GM19240 (cell line): ENCODE data around the gene PEX5L.

Experiments
- DNase-seq: peaks from one replicate; pipeline ENCODE4 v3.0.0; 2011; ENCODE audit warnings: low spot score; ENCODE audit not compliant: insufficient read length

PEX5L gene

DNA sequence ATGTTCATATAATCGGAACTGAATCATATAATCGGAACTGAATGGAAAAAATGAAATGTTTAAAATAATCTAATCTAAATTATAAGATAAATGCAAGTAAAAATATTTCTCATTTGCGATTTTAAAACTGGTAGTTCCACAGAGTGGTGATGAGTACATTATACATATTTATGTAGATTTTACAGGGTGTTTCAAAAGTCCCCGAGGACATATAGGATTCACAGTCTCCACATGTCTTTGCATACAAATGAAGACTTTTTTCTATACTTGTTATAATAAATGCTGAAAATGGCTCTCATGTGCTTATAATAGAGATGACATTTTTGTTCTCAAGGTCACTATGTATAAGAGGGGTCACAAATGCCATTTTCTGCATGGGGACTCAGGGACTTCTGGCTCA lies 139.5 kb downstream of the PEX5L start:
- no peak for DNase-seq

DNA sequence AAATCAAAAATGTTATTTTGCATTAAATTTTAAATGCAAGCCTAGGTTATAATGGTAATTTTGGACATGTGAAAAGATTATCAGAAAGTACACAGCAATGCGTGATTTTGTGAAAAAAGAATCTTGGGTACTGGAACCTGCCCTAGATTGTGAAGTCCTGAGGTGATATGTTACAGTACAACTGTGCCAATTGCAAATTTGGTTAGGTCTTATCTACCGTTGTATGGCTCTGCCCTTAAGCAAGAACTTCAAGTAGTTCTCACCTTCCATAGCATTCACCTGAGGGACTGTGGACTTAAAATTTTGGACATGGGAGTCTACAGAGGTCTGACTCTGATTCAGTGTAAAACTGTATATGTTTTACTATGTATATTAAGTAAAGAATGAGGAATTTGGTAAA lies 140.2 kb downstream of the PEX5L start:
- no peak for DNase-seq

DNA sequence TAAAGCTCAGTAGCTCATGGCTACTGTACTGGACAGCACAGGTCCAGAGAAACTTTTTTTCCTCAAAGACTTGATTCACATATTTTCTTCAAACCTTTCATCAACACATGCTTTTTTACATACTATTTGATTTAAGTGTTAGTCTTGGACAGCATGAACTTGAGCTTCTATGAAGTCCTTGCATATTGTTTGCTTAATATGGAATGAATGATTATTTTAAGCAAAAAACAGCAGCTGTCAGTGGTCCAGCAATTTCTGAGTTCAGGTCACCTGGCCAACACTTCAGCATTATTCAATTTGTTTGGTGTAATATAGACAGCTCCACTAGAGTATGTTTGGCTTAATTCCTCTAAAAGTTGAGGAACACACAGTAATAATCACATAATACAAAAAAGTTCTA lies 141.4 kb downstream of the PEX5L start:
- no peak for DNase-seq

DNA sequence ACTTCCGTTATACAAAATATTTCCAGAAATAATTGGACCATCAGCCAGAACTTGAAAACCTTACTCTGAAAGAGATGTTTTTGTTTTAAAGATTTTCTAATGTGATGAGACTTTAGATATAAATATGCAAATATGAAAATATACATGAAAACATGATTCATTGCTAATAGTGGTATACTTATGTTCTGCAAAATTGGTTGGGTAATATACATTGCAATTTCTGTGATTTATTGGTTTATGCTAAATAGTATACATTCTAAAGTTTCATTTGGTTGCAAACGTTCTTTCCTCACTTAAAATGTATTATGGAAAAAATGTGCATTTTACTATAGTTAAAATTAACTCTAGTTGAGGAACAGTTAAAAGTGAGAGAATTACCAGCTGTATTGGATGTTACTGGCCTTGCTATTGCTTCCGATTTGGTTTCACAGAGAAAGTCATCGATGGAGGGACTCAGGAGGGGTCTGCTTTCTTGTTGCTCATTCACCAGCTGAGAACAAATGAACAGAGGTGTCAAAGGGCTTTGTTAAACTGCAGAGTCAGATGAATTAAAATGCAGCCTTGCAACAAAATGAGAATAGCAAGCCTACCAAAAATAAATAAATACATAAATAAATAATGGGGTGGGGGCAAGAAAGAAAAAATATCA lies 149.3 kb downstream of the PEX5L start:
- DNase-seq = no peak

DNA sequence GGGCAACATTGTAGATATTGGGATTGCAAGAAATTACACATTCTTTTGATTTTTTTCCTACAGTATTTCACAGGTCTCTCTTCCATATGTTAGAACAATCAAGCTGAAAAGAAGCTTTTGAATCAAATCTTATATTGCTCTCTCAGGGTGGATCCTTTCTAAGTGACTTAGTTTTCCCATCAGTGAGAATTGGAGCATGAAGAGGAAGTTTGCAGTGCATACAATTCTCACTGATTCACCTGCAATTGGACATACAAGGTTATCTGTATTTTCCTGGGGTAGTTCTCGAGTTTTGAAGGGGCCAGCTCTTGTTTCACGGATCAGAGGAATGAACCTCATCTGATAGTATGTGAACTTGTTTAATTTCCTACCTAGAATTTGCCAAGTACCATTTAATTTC lies 150.8 kb downstream of the PEX5L start:
- DNase-seq = no peak

DNA sequence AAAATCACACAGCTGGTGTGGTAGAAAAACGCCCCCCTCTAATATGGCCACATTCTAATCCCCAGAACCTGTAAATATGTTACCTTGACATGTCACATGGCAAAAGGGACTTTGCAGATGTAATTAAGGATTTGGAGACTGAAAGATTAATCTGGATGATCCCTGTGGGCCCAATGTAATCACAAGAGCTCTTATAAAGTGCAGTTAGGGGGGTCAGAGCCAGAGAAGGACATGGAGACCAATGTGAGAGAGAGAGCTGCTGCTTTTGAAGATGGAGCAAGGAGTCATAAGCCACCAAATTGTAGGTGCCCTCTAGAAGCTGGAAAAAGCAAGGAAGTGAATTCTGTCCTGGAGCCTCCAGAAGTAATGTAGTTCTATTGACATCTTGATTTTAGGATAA lies 152.6 kb downstream of the PEX5L start:
- no peak for DNase-seq

DNA sequence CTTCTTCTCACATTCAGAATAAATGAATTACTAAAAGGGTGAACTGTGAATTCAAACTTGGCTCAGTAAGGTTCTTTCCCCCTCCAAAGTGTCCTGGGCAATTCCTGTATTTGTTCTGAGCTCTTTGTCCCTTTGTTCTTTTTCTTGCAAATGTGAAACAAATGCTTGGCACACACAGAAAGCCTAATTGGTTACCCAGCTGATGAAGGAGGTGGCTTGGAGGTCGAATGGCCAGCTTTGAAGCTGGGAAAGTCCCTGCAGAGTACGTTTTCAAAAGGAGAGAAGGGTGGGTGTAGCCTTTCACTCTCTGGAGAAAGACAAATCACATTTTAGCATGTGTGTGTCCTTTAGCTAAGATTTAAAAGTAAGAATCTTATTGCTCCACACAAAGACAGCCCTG lies 154.4 kb downstream of the PEX5L start:
- DNase-seq = peak; percentile 21

DNA sequence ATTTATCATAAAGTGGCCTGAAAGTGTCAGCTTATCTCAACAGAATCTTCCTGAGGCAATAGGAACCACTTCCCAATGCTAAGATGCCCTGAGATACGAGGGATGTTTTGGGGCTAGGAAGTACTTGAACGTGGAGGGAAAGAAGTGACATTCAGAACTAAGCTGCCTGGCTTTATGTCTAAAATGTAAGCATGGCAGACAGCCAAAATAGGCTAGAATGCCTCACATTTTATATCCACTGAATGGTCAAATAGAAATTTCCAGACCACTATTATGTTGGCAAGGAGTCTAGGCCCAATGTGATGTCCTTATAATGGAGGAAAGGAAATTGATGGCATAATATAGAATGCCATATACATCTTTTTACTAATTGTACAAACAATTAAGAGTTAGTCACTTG lies 154.9 kb downstream of the PEX5L start:
- DNase-seq = no peak

DNA sequence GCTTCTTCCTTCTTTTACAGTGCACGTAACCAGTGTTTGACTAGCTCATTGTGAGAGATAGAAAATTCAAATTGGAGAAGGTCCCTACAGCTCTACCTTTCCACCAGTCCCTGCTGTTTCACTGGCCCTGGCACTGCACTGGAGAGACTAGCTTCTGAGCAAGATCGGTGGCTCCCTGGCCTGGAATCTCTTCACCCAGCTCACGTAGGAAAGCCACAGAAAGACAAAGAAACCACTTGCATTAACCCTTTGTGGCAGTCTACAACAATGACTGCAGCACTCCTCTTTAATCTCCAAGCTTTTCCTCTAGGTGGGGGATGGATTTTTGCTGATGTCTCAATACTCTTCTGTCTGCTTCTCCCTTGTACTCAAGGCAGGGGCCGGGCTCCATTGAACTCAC lies 155.9 kb downstream of the PEX5L start:
- no peak for DNase-seq

DNA sequence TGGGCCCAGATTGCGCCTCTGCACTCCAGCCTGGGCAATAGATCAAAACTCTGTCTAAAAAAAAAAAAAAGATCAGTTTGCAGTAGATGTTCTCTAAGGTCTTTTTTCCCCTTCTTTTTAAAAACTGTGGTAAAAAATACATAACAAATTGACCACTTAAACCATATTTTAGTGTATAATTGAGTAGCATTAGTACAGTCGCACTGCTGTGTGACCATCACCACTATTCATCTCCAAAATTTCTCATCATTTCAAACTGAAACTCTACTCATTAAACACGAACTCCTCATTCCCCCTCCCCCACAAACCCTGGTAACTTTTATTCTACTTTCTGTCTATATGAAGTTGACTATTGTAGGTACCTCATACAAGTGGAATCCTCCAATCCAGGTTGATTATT lies 160.3 kb downstream of the PEX5L start:
- no peak for DNase-seq

DNA sequence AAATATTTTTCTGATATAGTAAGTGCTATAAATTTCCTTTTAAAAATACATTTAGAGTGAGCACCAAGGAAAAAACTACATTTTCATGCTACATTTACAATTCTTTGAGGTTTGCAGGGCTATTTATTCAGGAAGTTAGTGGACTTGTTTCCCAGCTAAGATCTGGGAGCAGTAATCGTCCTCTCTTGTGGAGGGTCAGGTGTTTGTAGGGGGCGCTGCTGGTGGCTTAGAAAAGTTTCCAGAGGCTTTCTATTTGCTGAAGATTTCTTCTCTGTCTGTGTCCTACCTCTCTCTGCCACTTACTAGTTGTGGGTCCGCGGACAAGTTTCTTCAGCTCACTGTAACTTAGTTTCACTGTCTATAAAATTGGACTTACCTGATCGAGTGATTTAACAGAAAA lies 163.9 kb downstream of the PEX5L start:
- DNase-seq = no peak

DNA sequence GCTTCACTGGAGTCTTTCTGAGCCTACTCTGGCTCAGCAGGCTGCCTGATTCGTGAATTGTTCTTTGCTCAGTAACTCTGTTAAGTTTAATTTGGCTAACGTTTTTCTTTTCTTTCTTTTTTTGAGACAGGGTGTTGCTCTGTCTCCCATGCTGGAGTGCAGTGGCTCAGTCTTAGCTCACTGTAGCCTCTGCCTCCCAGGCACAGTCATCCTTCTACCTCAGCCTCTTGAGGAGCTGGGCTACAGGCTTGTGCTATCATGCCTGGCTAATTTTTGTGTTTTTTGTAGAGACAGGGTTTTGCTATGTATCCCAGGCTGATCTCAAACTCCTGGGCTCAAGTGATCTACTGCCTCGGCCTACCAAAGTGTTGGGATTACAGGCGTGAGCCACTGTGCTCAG lies 165.0 kb downstream of the PEX5L start:
- DNase-seq = no peak

DNA sequence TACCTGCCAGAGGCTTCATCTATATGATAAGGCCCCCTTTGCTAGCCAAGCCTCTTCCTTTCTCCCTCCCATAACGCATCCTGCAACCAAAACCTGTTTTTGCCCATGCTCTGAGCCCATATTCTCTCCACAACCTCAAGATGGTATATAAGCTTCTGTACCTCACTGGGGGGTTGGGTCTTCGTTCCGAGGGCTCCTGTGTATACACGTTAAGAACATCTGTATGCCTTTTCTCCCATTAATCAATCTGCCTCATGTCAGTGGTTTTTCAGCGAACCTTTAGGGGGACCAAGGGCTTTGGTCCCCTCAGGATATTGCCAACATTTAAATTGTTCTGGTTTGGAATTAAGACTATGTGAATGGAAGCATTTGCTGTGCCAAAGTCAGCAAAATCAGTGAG lies 168.0 kb downstream of the PEX5L start:
- DNase-seq = no peak

DNA sequence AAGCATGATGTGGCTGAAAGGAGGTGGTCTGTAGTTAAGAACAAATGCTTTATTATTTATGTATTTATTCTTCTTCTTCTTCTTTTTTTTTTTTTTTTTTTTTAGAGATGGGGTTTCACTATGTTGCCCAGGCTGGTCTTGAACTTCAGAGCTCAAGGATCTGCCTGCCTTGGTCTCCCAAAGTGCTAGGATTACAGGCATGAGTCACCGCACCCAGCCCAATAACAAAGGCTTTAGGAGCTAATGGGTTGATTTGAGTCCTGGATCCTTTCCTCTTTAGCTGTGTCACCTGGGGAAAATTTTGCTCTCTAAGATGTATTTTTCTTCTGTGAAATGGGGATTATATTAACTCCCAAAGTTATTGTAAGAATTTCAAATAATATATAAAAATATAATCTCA lies 168.8 kb downstream of the PEX5L start:
- no peak for DNase-seq

DNA sequence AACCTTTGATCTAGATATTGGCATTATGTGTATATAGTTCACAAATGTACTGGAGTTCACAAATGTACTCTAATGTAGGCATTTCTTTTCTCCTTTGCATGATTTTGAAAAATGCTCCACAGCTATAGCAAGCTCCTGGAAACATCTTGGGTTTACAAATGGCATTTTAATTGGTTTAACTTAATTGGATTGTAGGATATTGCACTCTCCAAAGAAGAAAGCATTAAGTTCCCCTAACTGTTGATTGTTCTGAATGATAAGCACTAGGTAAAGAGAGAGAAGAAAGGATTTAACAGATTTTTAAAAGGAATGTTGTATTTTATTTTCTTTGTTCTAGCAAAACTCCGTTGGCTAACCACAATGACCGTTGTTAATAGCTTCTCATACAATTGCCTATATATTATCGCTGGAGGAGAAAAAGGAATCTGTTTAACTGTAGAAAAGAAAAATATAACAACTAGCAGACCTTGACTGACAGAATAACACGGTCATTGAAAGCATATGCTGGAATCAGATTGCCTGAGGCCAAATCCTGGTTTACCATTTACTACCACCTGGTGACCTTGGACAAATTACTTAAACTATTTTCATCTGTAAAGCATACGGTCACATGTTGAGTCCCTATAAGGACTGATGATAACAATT lies 170.8 kb downstream of the PEX5L start:
- DNase-seq = no peak

DNA sequence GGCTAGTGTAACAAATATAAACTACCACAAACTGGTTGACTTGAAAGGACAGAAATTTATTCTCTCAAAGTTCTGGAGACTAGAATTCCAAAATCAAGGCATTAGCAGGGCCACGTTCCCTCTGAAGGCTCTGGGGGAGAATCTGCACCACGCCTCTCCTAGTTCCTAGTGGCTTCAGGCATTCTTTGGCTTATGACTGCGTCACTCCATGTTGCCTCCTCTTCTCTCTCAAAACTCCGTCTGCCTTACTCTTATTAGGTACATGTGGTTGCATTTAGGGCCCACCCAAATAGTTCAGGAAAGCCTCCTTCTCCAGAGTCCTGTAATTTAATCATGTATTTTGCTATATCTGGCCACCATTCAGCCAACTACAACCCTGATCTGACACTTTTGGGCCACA lies 174.8 kb downstream of the PEX5L start:
- no peak for DNase-seq

DNA sequence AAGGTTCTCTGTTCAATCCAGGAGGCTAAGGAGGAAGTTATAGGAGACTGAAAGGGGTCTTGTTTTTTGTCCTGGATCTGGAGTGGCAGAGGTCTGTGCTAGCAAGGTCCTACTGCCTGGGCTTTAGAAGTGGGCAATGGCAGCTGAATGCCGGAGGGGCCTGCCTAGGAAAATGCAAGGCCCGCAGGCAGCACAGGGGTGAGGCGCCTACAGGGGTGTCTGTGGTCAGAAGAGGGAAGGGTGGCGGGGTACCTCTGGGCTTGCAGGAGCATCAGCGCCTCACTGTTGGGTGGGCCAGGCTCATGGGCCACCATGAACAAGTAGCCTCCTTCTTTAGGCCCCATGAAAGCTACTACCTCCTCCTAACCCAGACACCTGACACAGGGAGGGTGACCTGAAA lies 175.4 kb downstream of the PEX5L start:
- no peak for DNase-seq

DNA sequence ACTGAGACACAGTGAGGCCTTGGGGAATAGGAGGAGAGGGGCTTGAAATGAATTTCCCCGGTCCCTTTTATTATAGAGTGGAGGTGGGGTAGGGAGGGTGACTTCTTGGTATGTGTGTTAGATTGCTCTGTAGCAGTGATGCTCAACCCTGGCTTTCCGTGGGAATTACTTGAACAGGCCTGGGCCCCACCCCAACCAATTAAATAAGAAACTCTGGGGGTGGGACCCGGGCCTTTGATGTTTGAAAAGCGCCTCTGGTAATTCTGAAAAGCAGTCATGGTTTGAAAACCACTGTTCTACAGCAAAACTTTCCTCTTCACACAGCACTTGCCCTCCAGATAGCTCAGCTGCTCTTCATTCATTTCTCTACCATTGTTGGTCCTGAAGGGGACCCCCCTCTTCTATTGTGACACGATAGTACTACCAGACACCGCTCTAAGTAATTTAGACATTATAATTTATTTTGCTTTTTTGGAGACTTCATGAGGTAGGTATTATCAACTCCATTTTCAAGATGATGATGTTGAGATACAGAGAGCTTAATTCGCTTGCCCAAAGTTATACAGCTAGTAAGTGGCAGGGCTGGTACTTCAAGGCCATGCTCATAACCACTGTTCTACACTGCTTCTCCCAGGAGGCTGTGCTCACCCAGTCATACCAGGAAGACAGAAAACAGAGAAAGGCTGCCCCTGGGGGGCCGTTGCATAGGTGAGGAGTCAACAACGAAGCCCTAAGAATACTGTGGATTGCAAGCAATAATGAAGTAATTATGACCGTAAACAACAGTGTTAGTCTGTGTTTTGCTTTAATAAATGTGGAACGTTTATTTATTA lies 176.2 kb downstream of the PEX5L start:
- no peak for DNase-seq

DNA sequence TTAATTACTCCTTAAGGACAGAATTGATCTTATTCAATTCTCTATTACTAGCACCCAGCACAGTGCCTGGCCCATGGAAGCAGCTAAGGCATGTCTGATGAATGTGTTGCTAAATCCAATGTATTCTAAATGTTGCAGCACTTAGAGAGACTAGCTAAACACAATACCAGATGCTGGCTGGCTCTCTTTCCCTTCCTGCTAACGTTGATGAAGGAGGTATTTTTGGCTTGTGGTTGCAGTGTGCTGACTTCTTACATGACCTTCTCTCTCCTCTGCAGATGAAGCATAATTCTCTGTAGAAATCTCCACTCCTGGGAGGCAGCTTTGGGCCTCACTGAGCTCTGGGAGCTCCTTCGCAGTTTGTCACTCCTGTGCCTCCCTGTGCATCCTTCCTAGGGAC lies 183.6 kb downstream of the PEX5L start:
- DNase-seq = no peak

DNA sequence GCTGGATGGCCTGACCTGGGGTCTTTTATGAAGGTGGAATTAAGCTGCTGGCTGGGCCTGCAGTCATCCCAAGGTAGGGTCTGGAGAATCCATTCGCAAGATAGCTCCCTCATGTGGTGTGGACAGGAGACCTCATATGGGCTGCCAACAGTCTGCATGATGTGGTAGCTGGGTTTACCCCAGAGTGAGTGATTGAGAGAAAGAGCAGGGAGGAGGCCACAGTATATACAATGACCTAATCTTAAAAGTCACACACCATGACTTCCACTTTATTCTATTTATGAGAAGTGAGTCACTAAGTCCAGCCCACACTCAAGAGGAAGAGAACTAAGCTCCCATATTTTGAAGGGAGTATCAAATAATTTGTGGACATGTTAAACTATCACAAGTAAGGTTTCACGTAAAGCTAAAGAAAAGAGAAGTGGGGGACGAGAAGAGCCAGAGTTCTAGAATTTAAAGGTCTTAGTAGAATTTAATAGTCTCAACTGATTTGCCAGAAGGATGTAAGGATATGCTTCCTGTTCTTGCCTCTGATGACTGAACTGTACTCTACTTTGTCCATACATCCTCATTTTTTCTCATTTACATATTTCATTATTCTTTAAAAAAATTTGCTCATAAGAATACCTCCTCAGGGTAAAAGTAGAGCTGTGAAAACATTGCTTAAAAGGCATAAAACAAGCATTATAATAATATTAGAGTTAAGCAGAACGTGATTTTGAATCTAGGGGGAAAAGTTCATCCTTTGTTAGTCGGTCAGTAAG lies 184.4 kb downstream of the PEX5L start:
- no peak for DNase-seq

DNA sequence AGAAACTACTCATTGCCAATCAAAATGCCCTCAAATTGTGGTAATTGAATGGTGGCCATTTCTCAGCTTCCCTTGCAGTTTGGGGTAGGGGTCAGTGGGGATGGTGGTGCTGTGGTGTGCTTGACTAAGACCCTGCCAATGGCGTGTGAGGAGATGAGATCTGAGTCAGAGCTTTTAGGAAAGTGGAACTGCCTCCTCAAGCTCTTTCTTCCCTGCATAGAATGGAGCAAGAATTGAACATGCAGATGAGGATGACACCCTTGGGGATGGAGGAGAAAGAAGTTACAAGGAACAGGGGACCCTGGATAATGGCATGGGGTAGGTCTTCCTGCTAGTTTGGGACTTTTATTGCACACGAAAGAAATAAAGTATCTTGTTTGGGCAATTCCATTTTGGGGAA lies 188.0 kb downstream of the PEX5L start:
- no peak for DNase-seq

DNA sequence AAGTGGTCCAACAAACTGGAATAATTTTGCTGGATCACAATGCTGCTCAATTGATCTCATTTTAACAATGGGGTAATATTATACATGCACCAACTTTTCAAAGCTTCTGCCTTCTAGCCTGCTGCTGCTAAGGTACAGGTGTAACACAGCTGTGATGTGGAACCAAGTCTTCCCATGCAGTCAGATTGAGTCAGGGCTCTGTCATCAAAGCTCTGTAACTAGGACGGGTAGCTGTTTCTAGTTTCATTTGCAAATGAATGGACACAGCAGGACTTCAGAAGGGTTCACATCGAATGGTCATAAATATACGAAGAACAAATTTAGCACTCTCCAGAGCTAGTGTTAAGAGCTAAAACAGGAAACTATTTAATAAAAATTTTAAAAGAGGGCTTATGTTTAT lies 194.7 kb downstream of the PEX5L start:
- DNase-seq = no peak
